A673 (cell line): ENCODE measurements around the gene C12orf76. TPM values are rescaled to one million over a fixed set of nuclear protein-coding genes. Genes with fewer than 3 reads are reported as not detected.

Experiments
- BruUV-seq: library from RNA; stranded (reverse); fragments of 400-500 nt; replicated peaks from 2 replicates; lab custom pipeline; 2021; lab: Mats Ljungman, UMichigan
- CTCF ChIA-PET: fragments of 300-600 bp; sonication (Branson Sonifier 250); formaldehyde crosslinking; loops from one replicate; lab custom pipeline; 2022; ENCODE audit warnings: antibody characterized with exemption; lab: Charles Lee
- POLR2A ChIA-PET: fragments of 300-600 bp; sonication (Branson Sonifier 250); formaldehyde crosslinking; loops from one replicate; lab custom pipeline; 2022; ENCODE audit warnings: antibody characterized with exemption; ENCODE audit not compliant: low non-redundant PET; lab: Charles Lee
- DNase-seq: peaks from one replicate; pipeline ENCODE4 v3.0.0-alpha.2; 2015; ENCODE audit warnings: low spot score
- H3K27ac ChIP-seq: fragments of 200-600 bp; sonication (generic); 2 replicates; pipeline ENCODE4 v1.5.1; 2016; ENCODE audit warnings: mixed run types, low read depth, mild to moderate bottlenecking, mixed read lengths, antibody characterized with exemption, low read length; ENCODE audit not compliant: poor library complexity, severe bottlenecking
- H3K27me3 ChIP-seq: fragments of 200-600 bp; sonication (generic); replicated peaks from 2 replicates; pipeline ENCODE4 v1.6.1; 2017; ENCODE audit warnings: mixed run types, low read depth, mild to moderate bottlenecking, mixed read lengths, antibody characterized with exemption, low read length; ENCODE audit not compliant: insufficient read depth, poor library complexity
- H3K36me3 ChIP-seq: fragments of 200-600 bp; sonication (generic); 2 replicates; pipeline ENCODE4 v1.6.1; 2016; ENCODE audit warnings: mixed run types, mild to moderate bottlenecking, mixed read lengths, antibody characterized with exemption, low read length; ENCODE audit not compliant: insufficient read depth, poor library complexity, severe bottlenecking
- H3K4me1 ChIP-seq: fragments of 200-600 bp; sonication (generic); 2 replicates; pipeline ENCODE4 v1.6.1; 2017; ENCODE audit warnings: mixed run types, mild to moderate bottlenecking, mixed read lengths, antibody characterized with exemption, low read length; ENCODE audit not compliant: insufficient read depth, poor library complexity, severe bottlenecking
- H3K4me3 ChIP-seq: fragments of 200-600 bp; sonication (generic); 2 replicates; pipeline ENCODE4 v1.5.1; 2016; ENCODE audit warnings: low read depth, mixed run types, mild to moderate bottlenecking, mixed read lengths, low read length; ENCODE audit not compliant: poor library complexity, severe bottlenecking
- H3K9me3 ChIP-seq: fragments of 200-600 bp; sonication (generic); 2 replicates; pipeline ENCODE4 v1.6.1; 2016; ENCODE audit warnings: mixed run types, low read depth, mild to moderate bottlenecking, mixed read lengths, antibody characterized with exemption, low read length; ENCODE audit not compliant: poor library complexity, severe bottlenecking
- CTCF ChIP-seq: fragments of 300-800, 200-600 bp; sonication (generic); conservative IDR thresholded peaks from 2 replicates; pipeline ENCODE4 v1.5.1; 2017; ENCODE audit warnings: low read depth, mild to moderate bottlenecking, antibody characterized with exemption, low read length, moderate library complexity, mixed read lengths
- EZH2 ChIP-seq: fragments of 200-600 bp; sonication (generic); IDR thresholded peaks from 2 replicates; pipeline ENCODE4 v1.6.1; 2017; ENCODE audit warnings: borderline replicate concordance, low read depth, mild to moderate bottlenecking, mixed read lengths, antibody characterized with exemption, low read length; ENCODE audit not compliant: poor library complexity, severe bottlenecking
- intact Hi-C: fragments of 100-400 bp; cut with micrococcal nuclease; formaldehyde crosslinking; loops from one replicate; pipeline ENCODE4 v1.10.0; 2022; ENCODE audit not compliant: unreplicated experiment
- total RNA-seq: library from RNA; stranded (reverse); gene quantifications from 2 replicates; pipeline ENCODE4 v1.2.3, GENCODE V29; 2021

The C12orf76 gene
- total RNA-seq, 1 experiment from 2014 or later, result 14.5 TPM

- H3K4me3 ChIP-seq, result no peak overlapping the region
- no peaks in the 10 kb centered on the region for H3K27me3 ChIP-seq
- POLR2A ChIA-PET, result no interaction called here
- no peak for DNase-seq
- CTCF ChIA-PET, result no interaction called here
- no TSS peak for BruUV-seq
- TF ChIP-seq CTCF (no peak), EZH2 (no peak)
- H3K9me3 ChIP-seq, result no peaks in the 10 kb centered on the region
- no peaks in the 10 kb centered on the region for H3K36me3 ChIP-seq
- no peak overlapping the region for H3K27ac ChIP-seq
- H3K4me1 ChIP-seq, result no peaks in the 10 kb centered on the region
- intact Hi-C loops, result no loop called here
Measured at GRCh38 chr12:110006115-110006514, 42.2 kb downstream of the C12orf76 start.

GRCh38 chr12:110005319-110005973 lies 42.9 kb downstream of the C12orf76 start:
- TF ChIP-seq CTCF, result no peak
- TF ChIP-seq EZH2, result no peak
- Histone ChIP-seq H3K27me3 (no peaks in the 10 kb centered on the region), H3K4me1 (peaks cover 1% of the 10 kb centered on the region), H3K36me3 (no peaks in the 10 kb centered on the region), H3K9me3 (no peaks in the 10 kb centered on the region), H3K27ac (no peak overlapping the region), H3K4me3 (no peak overlapping the region)
- intact Hi-C loops, result no loop called here
- POLR2A ChIA-PET, result no interaction called here
- CTCF ChIA-PET, result no interaction called here
- DNase-seq, result no peak
- BruUV-seq, result no TSS peak

- H3K4me3 ChIP-seq, result no peak overlapping the region
- BruUV-seq, result no TSS peak
- TF ChIP-seq EZH2, result no peak
- TF ChIP-seq CTCF, result no peak
- H3K27ac ChIP-seq, result no peak overlapping the region
- no peaks in the 10 kb centered on the region for H3K9me3 ChIP-seq
- peaks cover 8% of the 10 kb centered on the region for H3K4me1 ChIP-seq
- ChIA-PET CTCF (no interaction called here), POLR2A (no interaction called here)
- intact Hi-C loops, result no loop called here
- no peaks in the 10 kb centered on the region for H3K27me3 ChIP-seq
- DNase-seq, result no peak
- H3K36me3 ChIP-seq, result no peaks in the 10 kb centered on the region
Measured at GRCh38 chr12:110004598-110004997, 43.7 kb downstream of the C12orf76 start.
